Measurements from ENCODE around the gene GALNT10.

GALNT10 gene

GRCh38 chr5:154236536-154237375 is 46.2 kb downstream of the GALNT10 start:
- DNase-seq = no peak

- no peak for DNase-seq
Observed at GRCh38 chr5:154237376-154237743, 46.8 kb downstream of the GALNT10 start.

- DNase-seq = no peak
Observed at GRCh38 chr5:154237946-154238345, 47.4 kb downstream of the GALNT10 start.

DNA sequence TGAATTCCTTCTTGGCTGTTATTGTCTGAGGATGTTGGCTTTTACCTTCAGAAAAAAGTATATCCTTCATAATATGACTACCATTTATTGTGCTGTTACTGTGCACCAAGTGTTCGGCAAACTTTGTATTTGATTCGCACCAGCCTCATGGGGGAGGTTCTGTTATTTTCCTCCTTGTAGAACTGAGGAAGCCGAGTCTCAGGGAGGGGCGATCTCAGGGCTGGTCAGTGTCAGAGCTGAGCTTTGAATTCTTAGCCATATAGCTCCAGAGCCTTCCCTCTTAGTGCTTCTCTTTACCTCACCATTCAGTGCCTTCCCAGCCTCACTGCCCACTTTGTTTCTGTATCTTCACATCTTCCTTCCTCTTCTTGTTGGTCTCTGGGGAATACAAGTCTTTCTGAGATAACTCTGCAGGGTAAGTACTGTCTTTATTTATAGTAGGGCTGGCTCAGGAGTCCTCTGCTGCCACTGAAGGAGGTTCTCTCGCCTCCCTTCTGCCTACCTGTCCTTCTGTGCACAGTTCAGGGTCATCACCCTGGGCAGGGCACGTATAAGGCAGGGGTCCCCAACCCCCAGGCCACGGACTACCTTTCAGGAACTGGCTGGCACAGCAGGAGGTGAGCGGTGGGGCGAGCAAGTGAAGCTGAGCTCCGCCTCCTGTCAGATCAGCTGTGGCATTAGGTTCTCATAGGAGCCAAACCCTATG is 48.4 kb downstream of the GALNT10 start:
- no peak for DNase-seq

GRCh38 chr5:154240595-154240994 is 50.1 kb downstream of the GALNT10 start:
- no peak for DNase-seq

DNA sequence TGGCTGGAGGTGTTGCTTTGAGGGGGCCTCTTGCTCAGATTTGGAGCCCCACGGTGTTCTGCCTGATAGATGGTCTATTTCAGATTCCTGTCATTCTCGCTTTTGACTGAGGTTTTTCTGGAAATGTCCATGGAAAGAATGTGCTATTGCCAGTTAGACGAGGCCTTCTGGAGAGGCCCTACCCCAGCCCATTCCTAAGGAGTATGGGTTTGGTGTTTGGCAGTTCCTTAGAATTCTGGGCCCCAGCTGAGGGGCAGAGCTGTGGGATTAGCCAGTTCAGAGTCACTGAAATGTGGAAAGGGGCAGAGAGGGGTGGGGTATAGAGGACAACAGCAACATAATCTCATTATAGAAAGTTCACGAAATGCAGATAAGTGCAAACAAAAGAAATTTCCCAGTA is 50.5 kb downstream of the GALNT10 start:
- DNase-seq = no peak

- no peak for DNase-seq
Observed at GRCh38 chr5:154242442-154242841, 51.9 kb downstream of the GALNT10 start.

- no peak for DNase-seq
Observed at GRCh38 chr5:154242964-154243376, 52.4 kb downstream of the GALNT10 start.

- DNase-seq = no peak
Observed at GRCh38 chr5:154243736-154244135, 53.2 kb downstream of the GALNT10 start.

DNA sequence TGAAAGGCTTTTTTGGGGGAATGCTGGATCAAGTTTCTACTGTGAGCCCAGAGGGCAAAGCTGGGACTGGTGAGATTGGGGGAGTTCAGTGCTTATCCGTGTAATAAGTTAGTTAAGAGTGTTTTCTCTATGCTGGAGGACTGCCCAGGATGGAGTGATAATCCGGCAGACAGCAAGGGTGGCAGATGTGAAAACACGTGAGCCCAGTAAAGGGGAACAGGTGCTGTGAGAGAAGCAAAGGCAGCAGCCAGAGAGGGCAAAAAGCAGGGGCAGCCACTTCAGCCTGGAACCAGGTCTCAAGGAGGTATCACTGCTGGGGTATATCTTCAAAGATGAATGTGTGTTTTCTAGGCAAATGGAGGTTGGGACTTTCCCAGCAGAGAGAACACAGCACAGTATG is 53.9 kb downstream of the GALNT10 start:
- DNase-seq = no peak

DNA sequence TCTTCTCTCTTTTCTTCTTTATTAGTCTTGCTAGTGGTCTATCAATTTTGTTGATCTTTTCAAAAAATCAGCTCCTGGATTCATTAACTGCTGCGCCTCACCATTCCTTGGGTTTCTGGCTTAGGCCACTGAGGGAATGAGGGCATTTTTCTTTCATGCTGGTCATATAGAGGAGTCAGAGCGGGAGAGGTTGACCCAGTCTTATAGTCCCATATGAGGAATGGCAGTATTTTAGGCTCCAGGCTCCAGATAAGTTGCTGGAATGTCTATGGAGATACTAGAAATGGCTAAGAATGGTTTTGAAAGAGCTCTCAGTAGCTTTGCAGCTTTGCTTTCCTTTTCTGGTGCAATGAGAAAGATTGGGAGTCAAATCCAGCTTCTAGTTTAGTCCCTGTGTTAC is 58.2 kb downstream of the GALNT10 start:
- DNase-seq = no peak

DNA sequence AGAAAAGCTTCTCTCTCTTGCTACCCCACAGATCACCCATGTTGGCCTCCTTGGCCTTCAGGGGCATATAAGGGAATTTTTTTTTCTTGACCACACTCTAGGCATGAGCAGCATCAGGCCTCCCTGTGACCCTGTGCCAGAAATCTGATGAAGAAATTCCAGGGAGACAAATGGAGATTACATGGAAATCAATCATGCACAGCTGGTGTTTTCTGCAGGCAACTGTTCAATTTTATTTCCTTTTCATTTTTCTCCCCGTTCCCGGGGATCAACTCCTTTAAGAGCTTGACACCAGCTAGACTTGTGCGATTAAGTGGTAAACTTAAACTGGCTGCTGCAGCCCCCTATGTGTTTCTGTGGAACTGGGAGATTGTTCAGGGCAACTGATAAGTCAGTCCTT is 59.3 kb downstream of the GALNT10 start:
- DNase-seq = no peak

DNA sequence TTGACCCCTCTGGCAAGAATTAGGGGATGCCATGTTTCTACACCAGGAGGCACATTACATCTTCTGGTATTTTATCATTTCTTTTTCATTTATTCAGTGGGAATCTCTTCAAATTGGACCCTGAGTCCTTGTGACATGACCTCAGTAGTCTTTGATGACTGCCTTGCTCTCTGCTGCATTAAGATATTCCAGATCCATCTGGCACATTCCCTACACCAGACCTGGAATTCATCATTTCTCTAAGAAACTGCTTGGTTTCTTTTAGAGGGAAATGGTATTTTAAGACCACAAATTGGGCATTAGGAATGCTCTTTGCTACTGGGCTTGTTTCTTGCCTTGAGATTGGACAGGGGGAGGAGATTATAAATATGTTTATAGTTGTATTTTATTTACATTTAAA is 61.0 kb downstream of the GALNT10 start:
- no peak for DNase-seq

DNA sequence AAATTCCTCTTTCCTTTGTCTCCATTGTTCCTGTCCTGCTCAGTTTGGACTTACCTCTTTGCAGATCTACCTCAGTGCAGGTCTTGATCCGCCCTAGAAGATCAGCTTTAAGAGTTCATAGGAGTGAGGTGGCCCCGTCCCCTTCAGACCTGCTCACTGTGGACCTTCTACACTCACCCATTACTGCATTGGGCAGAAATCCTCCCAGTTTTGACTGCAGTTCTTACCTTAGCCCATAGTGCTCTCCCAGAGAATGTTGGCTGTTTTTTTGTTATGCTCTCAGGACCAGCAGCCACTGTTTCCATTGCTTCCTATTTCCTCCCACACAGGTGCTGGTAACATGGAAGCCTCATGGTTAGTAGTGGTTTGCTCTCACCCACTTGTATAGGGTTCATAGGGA is 63.3 kb downstream of the GALNT10 start:
- DNase-seq = no peak

- DNase-seq = no peak
Observed at GRCh38 chr5:154254896-154255295, 64.4 kb downstream of the GALNT10 start.

GRCh38 chr5:154257046-154257445 is 66.5 kb downstream of the GALNT10 start:
- no peak for DNase-seq

GRCh38 chr5:154258531-154259217 is 68.1 kb downstream of the GALNT10 start:
- DNase-seq = no peak

DNA sequence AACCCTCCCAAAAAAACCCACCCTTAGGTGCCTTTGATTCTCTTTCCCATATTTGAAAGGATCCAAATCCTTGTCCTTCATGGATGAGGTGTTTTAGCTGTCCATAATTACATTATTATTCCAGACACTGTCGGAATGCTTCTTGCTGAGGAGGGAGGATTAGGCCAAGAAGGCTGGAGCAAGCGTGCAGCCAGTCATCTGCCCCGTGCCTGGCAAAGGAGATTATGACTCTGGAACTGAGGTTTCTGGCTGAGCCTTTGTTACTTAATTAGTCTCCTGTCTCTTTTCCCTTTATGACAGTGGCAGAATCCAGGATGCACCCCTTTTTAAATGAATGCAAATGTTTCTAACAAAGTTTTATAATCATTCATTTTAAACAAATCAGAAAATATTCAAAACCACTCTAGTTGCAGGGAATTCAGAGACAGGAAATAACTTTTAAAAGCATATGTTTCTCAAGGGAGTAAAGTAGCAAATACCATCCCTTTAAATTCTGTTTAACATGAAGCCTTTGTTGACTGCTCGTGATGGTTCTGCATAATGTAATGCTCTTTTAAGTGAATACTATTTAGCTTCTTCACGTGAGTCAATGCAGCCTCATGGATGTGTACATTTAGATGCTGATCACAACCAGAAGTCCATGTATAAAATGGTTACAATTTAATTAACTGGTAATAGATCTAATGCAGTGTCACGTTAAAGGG is 69.8 kb downstream of the GALNT10 start:
- no peak for DNase-seq

DNA sequence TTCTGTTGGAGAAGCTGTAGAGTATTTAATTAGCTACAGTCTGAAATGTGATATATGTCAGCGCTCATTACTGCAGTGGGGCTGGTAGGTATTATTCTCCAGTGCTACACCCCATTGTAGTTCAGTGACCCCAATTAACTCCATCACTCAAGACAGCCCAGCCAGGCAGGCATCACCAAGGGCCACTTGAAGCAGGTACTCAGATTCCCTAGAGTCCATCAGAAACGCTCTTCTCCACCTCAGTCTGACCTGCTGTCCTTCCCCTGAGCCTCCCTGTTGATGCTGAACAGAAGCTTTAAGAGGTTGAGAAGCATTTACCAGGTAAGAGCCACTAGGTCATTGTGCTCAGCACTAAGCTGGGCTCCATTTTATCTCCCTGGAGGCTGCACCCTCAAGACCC is 71.8 kb downstream of the GALNT10 start:
- DNase-seq = no peak

GRCh38 chr5:154264549-154265196 is 74.1 kb downstream of the GALNT10 start:
- DNase-seq = no peak

DNA sequence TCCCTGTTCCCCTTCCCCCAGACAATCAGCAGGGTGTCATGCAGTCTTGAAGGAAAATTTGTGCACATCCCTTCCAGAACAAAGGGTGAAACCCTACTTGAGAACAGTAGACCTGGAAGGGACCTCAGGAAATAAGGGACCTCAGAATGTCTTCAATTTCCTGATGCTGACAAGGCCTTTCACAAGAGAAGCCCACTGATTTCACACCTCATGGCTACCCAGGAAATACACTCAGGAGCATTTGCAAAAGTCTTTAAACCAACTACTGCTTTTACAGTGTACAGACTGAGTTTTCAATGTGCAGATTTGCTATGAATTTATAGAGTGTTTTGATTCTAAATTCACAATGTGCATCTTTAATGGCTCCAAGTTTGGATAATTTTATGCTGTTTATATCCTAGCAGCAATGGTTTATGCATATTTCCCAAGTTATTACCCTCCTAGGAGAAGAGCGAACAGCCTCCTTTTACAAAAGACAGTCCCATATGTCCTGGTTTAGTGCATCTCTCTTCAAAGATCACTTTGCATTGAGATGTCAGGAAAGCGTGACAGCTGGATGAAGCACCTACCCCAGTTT is 74.8 kb downstream of the GALNT10 start:
- no peak for DNase-seq

- DNase-seq = no peak
Observed at GRCh38 chr5:154267516-154267915, 77.0 kb downstream of the GALNT10 start.
